K562 (cell line): ENCODE measurements around the gene HOXB6. TPM values are rescaled to one million over a fixed set of nuclear protein-coding genes. Genes with fewer than 3 reads are reported as not detected.

ENCODE experiments used
- ATAC-seq: fragments of 200-7000 bp; cut with Tn5 transposase; 3 replicates; pipeline ENCODE4 v1.9.1; 2020; ENCODE audit warnings: moderate library complexity
- BruUV-seq: library from RNA; stranded (reverse); fragments of 400-500 nt; replicated peaks from 2 replicates; lab custom pipeline; 2021; lab: Mats Ljungman, UMichigan
- CTCF ChIA-PET: fragments of 300-600 bp; formaldehyde crosslinking; extraction: SDS; loops from one replicate; lab custom pipeline; 2021; ENCODE audit warnings: low intra/inter-chr PET ratio; lab: Yijun Ruan, JAX
- POLR2A ChIA-PET: fragments of 300-600, 350-650 bp; sonication (Branson Sonifier 250); formaldehyde crosslinking; extraction: SDS; loops from one replicate; lab custom pipeline; 2021; ENCODE audit warnings: antibody characterized with exemption, inconsistent platforms; lab: Yijun Ruan, JAX
- DNase-seq, 4 experiments: peaks; one replicate each; pipeline versions ENCODE4 v3.0.0 to v3.0.0-alpha.2; 2011 to 2018; ENCODE audit warnings: low spot score in 3 of 4, mixed read lengths in 3 of 4; ENCODE audit errors: extremely low read depth in 1 of 4
- FAIRE-seq: peaks from 2 replicates; lab custom pipeline; 2011; peaks lifted over from hg19 to GRCh38; lab: Jason Lieb, UNC
- H2AFZ ChIP-seq: 2 replicates; pipeline ENCODE4 v1.6.0; 2011; ENCODE audit warnings: low read depth, low read length, control low read depth, inconsistent platforms
- H3K27ac ChIP-seq: fragments of 200-600 bp; 3 replicates; pipeline ENCODE4 v1.8.0; 2011; ENCODE audit warnings: low read depth, mild to moderate bottlenecking, control low read depth, inconsistent platforms, low read length, moderate library complexity, mixed read lengths; ENCODE audit errors: extremely low read depth
- H3K27me3 ChIP-seq, 2 experiments: fragments of 300-600 bp in 1 of 2; 2 replicates in 1 of 2; 3 replicates in 1 of 2; pipeline versions ENCODE4 v1.6.0 to v1.8.0; 2011; ENCODE audit warnings: inconsistent platforms in 2 of 2, low read length in 2 of 2, mild to moderate bottlenecking in 1 of 2, mixed read lengths in 1 of 2, moderate library complexity in 1 of 2; ENCODE audit not compliant: control insufficient read depth in 2 of 2, insufficient read depth in 2 of 2
- H3K36me3 ChIP-seq: fragments of 300-600 bp; 3 replicates; pipeline ENCODE4 v1.8.0; 2011; ENCODE audit warnings: mild to moderate bottlenecking, low read length, inconsistent platforms; ENCODE audit not compliant: control insufficient read depth, insufficient read depth
- H3K4me1 ChIP-seq, 2 experiments: fragments of 200-600 bp in 1 of 2; replicated peaks in 1 of 2; 2 replicates in 1 of 2; 3 replicates in 1 of 2; pipeline versions ENCODE4 v1.5.1 to v1.8.0; 2011; ENCODE audit warnings: inconsistent platforms in 2 of 2, low read length in 2 of 2, mild to moderate bottlenecking in 1 of 2, mixed read lengths in 1 of 2, moderate library complexity in 1 of 2; ENCODE audit not compliant: control insufficient read depth in 2 of 2, insufficient read depth in 2 of 2
- H3K4me2 ChIP-seq: 2 replicates; pipeline ENCODE4 v1.6.1; 2011; ENCODE audit warnings: low read length, control low read depth, inconsistent platforms, mixed read lengths; ENCODE audit not compliant: insufficient read depth
- H3K4me3 ChIP-seq: fragments of 200-600 bp; sonication (generic), shearing (Covaris generic); 2 replicates; pipeline ENCODE4 v1.5.1; 2016; ENCODE audit warnings: control low read depth, inconsistent platforms
- H3K79me2 ChIP-seq: fragments of 200-600 bp; 3 replicates; pipeline ENCODE4 v1.8.0; 2011; ENCODE audit warnings: low read length, inconsistent platforms; ENCODE audit not compliant: control insufficient read depth, insufficient read depth
- H3K9ac ChIP-seq, 2 experiments: 2 replicates each; pipeline versions ENCODE4 v1.6.0 to v1.6.1; 2011; ENCODE audit warnings: low read depth in 2 of 2, low read length in 2 of 2, control low read depth in 1 of 2, inconsistent platforms in 1 of 2, mild to moderate bottlenecking in 1 of 2, mixed read lengths in 1 of 2; ENCODE audit not compliant: insufficient read depth in 1 of 2
- H3K9me1 ChIP-seq: one replicate; pipeline ENCODE4 v1.6.0; 2011; ENCODE audit warnings: inconsistent platforms, mild to moderate bottlenecking, low read length, moderate library complexity; ENCODE audit not compliant: control insufficient read depth, insufficient read depth
- H3K9me3 ChIP-seq: replicated peaks from 2 replicates; pipeline ENCODE4 v1.5.1; 2011; ENCODE audit warnings: low read depth, low read length, inconsistent platforms; ENCODE audit not compliant: control insufficient read depth, insufficient read depth
- H4K20me1 ChIP-seq: replicated peaks from 2 replicates; pipeline ENCODE4 v1.6.1; 2011; ENCODE audit warnings: low read length, inconsistent platforms, mixed read lengths; ENCODE audit not compliant: control insufficient read depth, insufficient read depth
- BCOR ChIP-seq: fragments of 450-650 bp; IDR thresholded peaks from 2 replicates; pipeline ENCODE4 v1.6.1; 2016
- CBFB ChIP-seq: sonication (generic); formaldehyde crosslinking; IDR thresholded peaks from 2 replicates; pipeline ENCODE4 v1.4.0; 2020; ENCODE audit warnings: mild to moderate bottlenecking, missing genetic modification reagents
- HDAC2 ChIP-seq: fragments of 450-650 bp; IDR thresholded peaks from 2 replicates; pipeline ENCODE4 v1.6.1; 2016; ENCODE audit warnings: mild to moderate bottlenecking
- HDAC3 ChIP-seq: fragments of 450-650 bp; IDR thresholded peaks from 2 replicates; pipeline ENCODE4 v1.6.1; 2018; ENCODE audit warnings: borderline replicate concordance, mild to moderate bottlenecking, moderate library complexity; ENCODE audit not compliant: partially characterized antibody
- HNRNPK ChIP-seq: fragments of 200-400 bp; formaldehyde crosslinking; IDR thresholded peaks from one replicate; pipeline ENCODE4 v1.6.1; 2018; ENCODE audit warnings: mild to moderate bottlenecking, low read depth, low read length; ENCODE audit not compliant: poor library complexity, severe bottlenecking
- JUNB ChIP-seq: fragments of 450-650 bp; formaldehyde crosslinking; conservative IDR thresholded peaks from 2 replicates; pipeline ENCODE4 v1.4.0; 2020; ENCODE audit warnings: mild to moderate bottlenecking
- PCBP2 ChIP-seq: fragments of 200-400 bp; formaldehyde crosslinking; IDR thresholded peaks from 2 replicates; pipeline ENCODE4 v1.6.1; 2018; ENCODE audit warnings: low read length, low read depth, mild to moderate bottlenecking, moderate library complexity; ENCODE audit not compliant: poor library complexity, severe bottlenecking
- PHB ChIP-seq: fragments of 250-450 bp; sonication (Bioruptor Pico); IDR thresholded peaks from 2 replicates; pipeline ENCODE4 v1.5.0; 2021
- PYGO2 ChIP-seq: fragments of 450-650 bp; IDR thresholded peaks from 2 replicates; pipeline ENCODE4 v1.6.1; 2016; ENCODE audit warnings: mild to moderate bottlenecking, missing genetic modification characterization, moderate library complexity, missing compliant biosample characterization
- RBM25 ChIP-seq: fragments of 200-400 bp; formaldehyde crosslinking; IDR thresholded peaks from 2 replicates; pipeline ENCODE4 v1.6.1; 2018; ENCODE audit warnings: low read length, low read depth, moderate library complexity; ENCODE audit not compliant: severe bottlenecking
- ZNF239 ChIP-seq: fragments of 250-450 bp; sonication (Bioruptor Pico); IDR thresholded peaks from 2 replicates; pipeline ENCODE4 v1.4.0; 2020; ENCODE audit warnings: mild to moderate bottlenecking
- ZNF436 ChIP-seq: fragments of 250-450, 450-650 bp; sonication (Bioruptor Pico); formaldehyde crosslinking; IDR thresholded peaks from 2 replicates; pipeline ENCODE4 v1.7.0; 2020; ENCODE audit warnings: mild to moderate bottlenecking
- ZNF551 ChIP-seq: fragments of 250-450 bp; sonication (Bioruptor Pico); IDR thresholded peaks from 2 replicates; pipeline ENCODE4 v1.5.0; 2021; ENCODE audit warnings: mild to moderate bottlenecking, moderate library complexity
- ZNF707 ChIP-seq: fragments of 250-450 bp; sonication (Bioruptor Pico); conservative IDR thresholded peaks from 2 replicates; pipeline ENCODE4 v1.8.0; 2022; ENCODE audit warnings: inconsistent platforms, mild to moderate bottlenecking, moderate library complexity
- ZNF717 ChIP-seq: fragments of 250-450 bp; sonication (Bioruptor Pico); IDR thresholded peaks from 2 replicates; pipeline ENCODE4 v1.5.0; 2021
- ZZZ3 ChIP-seq: fragments of 450-650 bp; IDR thresholded peaks from 2 replicates; pipeline ENCODE4 v1.6.1; 2016; ENCODE audit warnings: antibody characterized with exemption, mild to moderate bottlenecking, moderate library complexity
- WGBS: fragments of 100-300 bp; shearing (Covaris generic); methylation state at CpG from one replicate; pipeline ENCODE4 v1.1.6; 2016; ENCODE audit warnings: low coverage, mixed read lengths; ENCODE audit not compliant: insufficient coverage; ENCODE audit errors: missing lambda C conversion rate; 5-methylcytosine and 5-hydroxymethylcytosine counted together
- in situ Hi-C: fragments of 300-500 bp; cut with MboI; formaldehyde crosslinking; loops from 4 replicates; pipeline ENCODE4 v1.15.0; 2018; ENCODE audit warnings: inconsistent platforms, mixed read lengths
- intact Hi-C: fragments of 100-400 bp; cut with micrococcal nuclease; formaldehyde crosslinking; loops from 2 replicates; pipeline ENCODE4 v1.14.2; 2022
- polyA plus RNA-seq, 8 experiments: library from polyadenylated mRNA; depleted of rRNA in 4 of 8; stranded (reverse) in 5 of 8; unstranded in 3 of 8; fragments of >200 nt; fragmentation: Nextera tagmentation in 2 of 8; fragmentation: Illumina TruSeq in 1 of 8; extraction: Ambion mirVana in 2 of 8; extraction: Trizol in 1 of 8; gene quantifications; 2 replicates each; pipeline versions ENCODE4 v1.2.1 to v1.2.3, GENCODE V29; 2011 to 2014; ENCODE audit warnings: inconsistent platforms in 1 of 8, missing spikeins in 1 of 8
- total RNA-seq, 7 experiments: library from RNA; depleted of rRNA in 6 of 7; stranded (reverse); fragments of >200 nt in 6 of 7; fragmentation: Illumina TruSeq in 2 of 7; extraction: Trizol in 2 of 7; gene quantifications; 2 replicates each; pipeline versions ENCODE4 v1.2.1 to v1.2.3, GENCODE V29; 2011 to 2021; ENCODE audit warnings: low replicate concordance in 1 of 7
- TF ChIP-seq, protein P1 (sequence below): fragments of 250-450 bp; sonication (Bioruptor Pico); IDR thresholded peaks from 2 replicates; pipeline ENCODE4 v1.5.0; 2021; ENCODE audit warnings: mild to moderate bottlenecking, moderate library complexity

The HOXB6 gene
- total and polyA plus RNA-seq, 9 of the 15 experiments (the other 6 are each of a cell fraction or from before 2014, with no cell fraction given), result 1.2 to 14.8 (median 4.9) TPM

GRCh38 chr17:48597528-48597777, 7.3 kb downstream of the HOXB6 start (continued):
- TF ChIP-seq, protein P1, sequence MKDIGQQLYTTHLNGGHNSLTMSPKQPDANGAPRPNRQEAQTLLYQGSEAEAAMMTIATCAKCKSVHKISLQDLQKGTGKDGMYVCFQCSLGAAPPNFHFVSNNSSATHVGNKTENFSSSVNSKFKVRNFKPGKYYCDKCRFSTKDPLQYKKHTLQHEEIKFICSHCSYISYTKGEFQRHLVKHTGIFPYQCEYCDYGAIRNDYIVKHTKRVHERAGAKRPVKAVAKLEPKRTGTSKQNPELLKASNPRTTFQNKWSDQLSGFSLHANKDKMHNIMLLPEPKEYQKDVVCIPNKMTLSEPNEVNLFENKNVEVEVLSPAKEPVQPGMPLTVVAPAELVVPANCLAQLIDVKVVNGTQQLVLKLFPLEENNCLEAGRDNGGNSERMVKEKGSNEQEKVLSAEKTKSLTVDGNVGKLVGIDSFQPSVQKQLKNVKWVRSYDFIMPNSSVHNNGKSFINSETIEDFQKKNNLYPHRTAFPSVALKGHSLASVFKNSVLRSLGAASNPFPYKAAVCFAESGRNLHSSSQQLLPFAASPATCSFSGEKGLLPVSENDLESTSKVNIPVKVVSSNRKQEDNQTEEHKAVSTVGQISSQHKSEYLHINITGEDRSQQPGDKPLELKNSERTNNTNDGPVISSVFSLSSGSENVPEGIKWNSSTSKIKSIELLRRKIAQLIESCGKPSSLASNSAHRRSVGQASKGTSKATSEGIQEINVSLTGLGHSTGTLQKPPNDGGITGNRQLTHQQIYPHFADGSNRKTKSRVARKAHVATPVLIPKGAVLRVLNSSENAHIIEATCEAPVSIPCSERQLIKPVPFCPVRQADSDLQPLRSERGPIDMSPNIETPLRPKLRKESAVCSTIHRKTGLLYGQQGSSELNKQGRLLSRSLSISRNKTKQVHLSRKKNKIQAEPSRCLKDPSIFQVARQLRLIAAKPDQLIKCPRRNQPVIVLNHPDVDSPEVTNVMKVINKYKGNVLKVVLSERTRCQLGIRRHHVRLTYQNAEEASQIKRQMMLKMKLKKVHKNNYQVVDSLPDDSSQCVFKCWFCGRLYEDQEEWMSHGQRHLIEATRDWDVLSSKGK, result no peak
- TF ChIP-seq ZNF551, result no peak
- no peak for TF ChIP-seq HDAC2
- TF ChIP-seq, all 486 proteins: peak for 0

GRCh38 chr17:48596735-48597527, 7.9 kb downstream of the HOXB6 start:
- H3K27me3 ChIP-seq, result no peaks in the 10 kb centered on the region
- DNase-seq, result no peak
- WGBS, result 95% methylated on average over 17 of the region's 26 CpGs
- BruUV-seq, result no TSS peak
- no peak overlapping the region for H3K27ac ChIP-seq
- H3K36me3 ChIP-seq, result no peaks in the 10 kb centered on the region; the same call in 2 of the 3 replicates
- in situ Hi-C loops (no loop called here), intact Hi-C loops (no loop called here)
- H3K4me2 ChIP-seq, result no peak overlapping the region
- H4K20me1 ChIP-seq, result no peaks in the 10 kb centered on the region; the same call in 1 of the 2 replicates
- no peak for ATAC-seq
- CTCF ChIA-PET, result interaction anchor here (0.6 kb wide), 2 partner anchors 21 to 105 kb away, joined by 3 read pairs; no protein-coding TSS in a partner anchor
- H3K9me1 ChIP-seq, result no peaks in the 10 kb centered on the region
- H3K4me1 ChIP-seq, result peaks cover 24 to 56% of the 10 kb centered on the region in 2 experiments; a peak in 4 of 5 replicates
- TF ChIP-seq HDAC3 (no peak), HNRNPK (no peak), ZNF717 (CRISPR knock-in tag) (no peak), BCOR (no peak), PHB (no peak), PYGO2 (no peak), ZNF707 (CRISPR knock-in tag) (no peak), ZNF239 (CRISPR knock-in tag) (no peak), RBM25 (no peak), CBFB (CRISPR knock-in tag) (no peak), ZNF436 (CRISPR knock-in tag) (no peak), JUNB (CRISPR knock-in tag) (no peak), ZZZ3 (no peak), PCBP2 (no peak)
- TF ChIP-seq, all 486 proteins: peak for 0
- Histone ChIP-seq H3K9me3 (no peaks in the 10 kb centered on the region), H3K4me3 (no peak overlapping the region), H3K9ac (no peak overlapping the region), H2AFZ (no peak overlapping the region), H3K79me2 (peaks cover 34% of the 10 kb centered on the region)
- no peak for FAIRE-seq
- POLR2A ChIA-PET, result no interaction called here
